LNCaP clone FGC (cell line): ENCODE measurements around the gene PROM1.

ENCODE experiments used
- DNase-seq: peaks from one replicate; pipeline ENCODE4 v3.0.0-alpha.2; 2011; ENCODE audit warnings: low read depth
- H3K4me3 ChIP-seq: 2 replicates; pipeline ENCODE4 v1.5.1; 2011; ENCODE audit warnings: mild to moderate bottlenecking, low read depth, low read length, control low read depth
- CTCF ChIP-seq: IDR thresholded peaks from 2 replicates; pipeline ENCODE4 v1.5.1; 2012; ENCODE audit warnings: mild to moderate bottlenecking; ENCODE audit not compliant: control insufficient read depth, insufficient read depth; ENCODE audit errors: extremely low read depth

The PROM1 gene

DNA sequence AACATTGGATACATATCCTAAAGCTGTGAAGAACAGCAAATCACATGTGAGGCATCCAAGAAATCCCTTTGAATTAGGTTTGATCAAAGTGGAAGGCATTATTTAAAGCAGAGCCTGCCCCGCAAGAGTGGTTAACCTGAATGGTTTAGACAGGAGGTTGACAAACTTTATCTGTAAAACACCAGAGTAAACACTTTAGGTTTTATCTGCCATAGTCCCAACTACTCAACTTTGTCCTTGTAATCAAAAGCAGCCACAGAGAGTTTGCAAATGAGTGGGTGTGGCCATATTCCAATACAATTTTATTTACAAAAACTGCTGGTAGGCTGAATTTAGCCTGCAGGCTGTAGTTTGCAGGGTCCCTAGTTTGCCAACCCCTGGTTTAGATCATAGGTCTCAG, 95.6 kb downstream of the PROM1 start:
- DNase-seq = no peak
- no peak for TF ChIP-seq CTCF
- no peak overlapping the region for H3K4me3 ChIP-seq

- H3K4me3 ChIP-seq = no peak overlapping the region
- DNase-seq = no peak
- no peak for TF ChIP-seq CTCF
These were observed 96.9 kb downstream of the PROM1 start for GRCh38 chr4:15986907-15987306.

DNA sequence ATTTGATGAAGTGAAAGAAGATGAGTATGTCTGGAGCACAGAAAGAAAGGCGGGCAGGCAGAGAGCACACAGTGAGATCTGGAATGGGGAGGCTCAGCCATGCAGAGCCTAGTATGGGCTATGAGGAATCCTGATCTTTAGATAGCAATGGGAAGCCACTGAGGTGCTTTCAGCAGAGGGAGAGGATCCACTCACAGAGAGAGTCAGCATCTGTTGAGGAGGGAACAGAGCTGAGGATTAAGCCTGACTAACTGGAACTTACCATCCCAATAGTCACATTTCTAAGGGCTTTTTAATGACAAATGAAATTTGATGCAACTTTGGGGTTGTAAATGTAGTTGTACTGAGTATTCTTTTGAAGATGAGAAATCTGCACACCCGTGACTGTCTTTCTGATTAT, 100.2 kb downstream of the PROM1 start:
- no peak overlapping the region for H3K4me3 ChIP-seq
- no peak for DNase-seq
- no peak for TF ChIP-seq CTCF

GRCh38 chr4:15982842-15983524, 100.8 kb downstream of the PROM1 start:
- DNase-seq = no peak
- H3K4me3 ChIP-seq = no peak overlapping the region
- no peak for TF ChIP-seq CTCF

- no peak for DNase-seq
These were observed 107.1 kb downstream of the PROM1 start for GRCh38 chr4:15976456-15977447.

More at GRCh38 chr4:15976456-15977447, 107.1 kb downstream of the PROM1 start:
- no peak for TF ChIP-seq CTCF
- H3K4me3 ChIP-seq = no peak overlapping the region
